ENCODE results near the gene STK17A.
"Not testable (repeated sequence)": the region's sequence is repeated elsewhere in the genome, so short reads cannot be mapped to it uniquely, and the experiment has no call there.

The STK17A gene

GRCh38 chr7:43596426-43596825, 13.5 kb downstream of the STK17A start:
- not testable (repeated sequence) for ATAC-seq, DNase-seq

DNA sequence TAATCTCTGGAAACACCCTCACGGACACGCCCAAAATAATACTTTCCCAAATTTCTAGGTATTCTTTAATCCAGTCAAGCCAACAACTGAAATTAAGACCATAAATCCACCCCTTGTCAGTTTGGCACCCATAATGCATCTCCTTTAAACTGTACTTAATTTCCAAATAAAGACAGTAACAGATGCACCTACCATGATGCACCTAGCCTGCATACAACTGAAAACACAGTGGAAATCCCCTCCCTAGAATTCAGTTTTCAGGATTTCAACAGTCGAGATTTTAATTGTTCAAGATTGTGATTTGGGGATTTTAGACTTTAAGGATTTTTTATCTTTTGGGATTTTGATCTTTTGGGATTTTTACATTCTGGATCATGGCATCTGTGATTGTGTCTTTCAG, 17.1 kb downstream of the STK17A start:
- no peak for DNase-seq
- no peak for ATAC-seq

GRCh38 chr7:43602256-43602655, 19.3 kb downstream of the STK17A start:
- DNase-seq (no peak), ATAC-seq (no peak)

GRCh38 chr7:43604251-43604650, 21.3 kb downstream of the STK17A start:
- DNase-seq (no peak), ATAC-seq (no peak)

- no peak for ATAC-seq
Measured at GRCh38 chr7:43609097-43609496, 26.2 kb downstream of the STK17A start.

DNA sequence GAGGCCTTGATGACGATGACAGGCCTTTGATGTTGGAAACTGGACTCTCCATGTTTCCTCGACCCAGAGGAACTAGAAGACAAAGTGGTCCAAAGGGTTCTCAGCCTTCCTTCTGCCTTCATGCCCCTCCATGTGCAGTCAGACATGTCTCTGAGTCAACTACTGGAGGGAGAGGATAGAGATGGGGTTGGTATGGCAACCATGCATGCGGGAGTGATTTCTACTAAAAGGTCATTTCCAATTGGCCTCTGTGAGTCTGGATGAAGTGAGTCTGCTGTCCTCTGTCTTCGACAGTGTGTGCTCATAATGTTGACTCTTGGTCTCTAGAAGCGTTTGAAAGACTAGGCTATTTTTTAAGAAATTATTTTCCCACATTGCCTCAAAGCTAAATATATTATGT, 29.2 kb downstream of the STK17A start:
- no peak for DNase-seq
- peak; percentile 66 for ATAC-seq

More at GRCh38 chr7:43609097-43609496, 26.2 kb downstream of the STK17A start:
- DNase-seq: no peak

DNA sequence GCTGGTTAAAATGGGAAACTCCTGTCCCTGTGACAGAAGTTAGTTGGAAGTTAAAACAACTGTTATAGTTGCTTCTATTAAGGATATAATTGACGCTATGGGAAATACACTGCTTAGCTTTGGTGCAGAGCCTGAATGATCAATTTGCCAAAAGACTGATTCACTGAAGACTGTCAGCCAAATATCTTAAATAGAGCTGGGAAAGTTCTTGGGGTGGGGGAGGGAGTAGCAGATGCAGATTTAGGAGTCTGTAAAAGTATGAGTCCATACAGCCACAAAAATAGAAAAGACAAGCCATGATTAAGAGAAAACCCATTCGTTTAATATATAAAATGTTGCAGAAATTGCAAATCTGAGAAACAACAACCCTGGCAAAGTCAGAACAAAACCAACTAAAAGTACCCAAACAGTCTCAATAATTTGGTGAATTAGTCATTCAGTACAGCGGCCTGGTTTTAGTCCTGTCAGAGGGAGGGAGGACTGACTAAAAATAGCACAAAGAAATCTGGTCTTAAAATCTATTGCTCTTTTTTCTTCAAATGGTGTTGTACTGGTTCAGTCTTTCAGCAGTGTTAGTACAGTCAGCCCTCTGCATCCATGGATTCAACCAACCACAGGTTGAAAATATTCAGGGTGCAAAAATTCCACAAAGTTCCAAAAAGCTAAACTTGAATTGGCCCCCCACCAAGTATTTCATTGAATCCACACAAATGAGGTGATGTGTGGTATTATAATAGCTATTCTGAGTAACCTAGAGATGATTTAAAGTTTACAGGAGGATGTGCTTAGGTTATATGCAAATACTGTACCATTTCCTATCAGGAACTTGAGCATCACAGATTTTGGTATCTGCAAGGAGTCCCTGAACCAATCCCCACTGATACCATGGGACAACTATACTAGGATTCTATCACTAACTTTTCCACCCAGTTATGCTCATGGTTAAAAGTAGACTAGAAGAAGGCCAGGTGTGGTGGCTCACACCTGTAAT, 30.0 kb downstream of the STK17A start:
- DNase-seq (no peak), ATAC-seq (peak; percentile 87)

DNA sequence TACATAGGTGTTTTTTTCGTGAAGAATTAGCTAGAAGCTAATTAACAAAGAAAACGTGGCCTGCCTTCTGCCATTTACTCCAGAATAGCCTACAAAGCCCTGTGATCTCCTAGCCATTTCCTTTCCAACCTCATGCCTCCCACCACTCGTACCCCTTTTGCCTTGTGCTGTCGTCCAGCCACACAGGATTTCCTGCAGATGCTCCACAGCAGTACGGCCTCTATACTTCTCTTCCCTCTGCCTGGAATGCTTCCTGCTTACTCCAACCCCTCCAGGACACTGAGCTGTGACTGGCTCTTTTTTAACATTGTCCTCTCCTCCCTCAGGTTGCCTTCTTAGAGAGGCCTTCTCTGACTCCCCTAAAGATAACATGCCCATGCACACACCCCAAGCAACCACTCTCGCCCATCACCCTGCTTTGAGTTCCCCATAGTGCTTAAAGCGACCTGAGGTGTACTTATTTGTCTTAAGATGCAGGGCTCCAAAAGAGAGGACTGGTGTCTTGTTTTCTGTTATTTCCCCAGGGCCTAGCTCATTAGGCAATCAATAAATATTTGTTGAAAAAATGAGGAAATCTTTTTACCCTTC, 32.7 kb downstream of the STK17A start:
- DNase-seq: no peak
- no peak for ATAC-seq

DNA sequence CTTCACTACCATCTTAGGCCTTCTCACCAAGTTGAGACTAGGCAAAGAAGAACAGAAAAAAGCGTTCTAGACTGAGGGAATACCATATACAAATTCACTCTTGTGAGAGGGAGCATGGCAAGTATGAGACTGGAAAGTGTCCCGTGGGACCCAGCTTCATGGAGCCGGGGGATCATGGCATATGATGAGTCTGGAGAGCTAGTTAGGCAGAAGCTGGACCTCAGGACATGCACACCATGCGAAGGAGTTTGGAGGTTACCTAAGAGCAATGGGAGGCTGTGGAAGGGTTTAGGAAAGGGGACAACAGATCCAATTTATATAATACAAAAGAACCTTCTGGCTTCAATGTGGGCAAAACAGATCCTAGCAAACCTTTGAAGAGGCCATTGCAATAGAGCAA, 34.1 kb downstream of the STK17A start:
- ATAC-seq (no peak), DNase-seq (no peak)

- no peak for ATAC-seq
- DNase-seq: no peak
Measured at GRCh38 chr7:43618073-43618472, 35.2 kb downstream of the STK17A start.

- ATAC-seq (no peak), DNase-seq (no peak)
Measured at GRCh38 chr7:43619213-43620012, 36.5 kb downstream of the STK17A start.

DNA sequence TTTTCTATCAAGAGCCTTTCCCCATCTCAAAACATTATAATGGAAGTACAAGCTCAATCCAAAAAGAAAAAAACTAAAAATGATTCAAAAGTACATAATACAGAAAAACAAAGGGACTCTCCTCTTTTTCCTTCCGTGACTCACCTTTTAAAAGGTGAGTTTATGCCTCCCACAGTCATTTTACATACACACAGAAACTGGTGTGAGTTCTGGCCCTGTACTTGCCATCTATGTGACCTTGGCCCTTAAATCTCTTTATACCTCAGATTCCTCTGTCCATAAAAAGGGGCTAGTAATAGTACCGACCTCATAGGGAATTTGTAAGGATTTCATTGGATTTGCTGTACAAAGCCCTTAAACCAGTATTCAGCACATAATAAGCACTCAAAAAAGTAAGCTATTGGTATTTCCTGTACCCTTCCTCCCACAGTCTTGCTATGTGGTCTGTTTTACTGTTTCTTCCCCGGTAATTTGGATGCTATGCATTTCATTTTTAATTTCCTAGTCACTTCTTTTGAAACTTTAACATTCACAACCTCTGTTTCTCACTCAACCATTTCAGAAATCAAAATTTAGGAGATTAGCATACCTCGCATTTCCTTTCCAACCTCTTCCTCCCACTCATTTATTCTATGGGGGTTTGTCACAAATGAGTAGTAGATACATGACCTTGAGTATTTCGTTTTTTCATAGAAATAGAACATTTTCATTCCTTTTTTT, 39.0 kb downstream of the STK17A start:
- ATAC-seq (peak; percentile 67), DNase-seq (no peak)

GRCh38 chr7:43624156-43624555, 41.2 kb downstream of the STK17A start:
- ATAC-seq (no peak), DNase-seq (no peak)

DNA sequence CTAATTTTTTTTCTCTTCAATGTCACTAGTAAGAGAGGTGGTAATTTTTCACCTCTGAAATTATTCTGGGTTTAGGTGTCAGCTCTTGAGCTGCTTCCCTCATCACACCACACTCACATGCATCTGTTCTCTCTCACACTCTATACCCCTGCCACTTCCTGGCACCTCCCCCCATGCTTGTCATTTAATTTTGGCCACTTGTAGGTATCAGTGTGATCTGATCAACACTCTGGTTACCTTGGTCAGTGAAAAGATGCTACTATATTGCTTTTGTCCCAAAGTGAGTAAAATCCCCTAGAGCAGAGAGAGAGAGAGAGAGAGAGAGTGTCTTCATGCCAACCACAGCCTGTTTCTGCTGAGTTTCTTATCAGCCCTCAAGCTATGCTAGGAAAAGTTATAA, 42.5 kb downstream of the STK17A start:
- peak; percentile 47 for DNase-seq

DNA sequence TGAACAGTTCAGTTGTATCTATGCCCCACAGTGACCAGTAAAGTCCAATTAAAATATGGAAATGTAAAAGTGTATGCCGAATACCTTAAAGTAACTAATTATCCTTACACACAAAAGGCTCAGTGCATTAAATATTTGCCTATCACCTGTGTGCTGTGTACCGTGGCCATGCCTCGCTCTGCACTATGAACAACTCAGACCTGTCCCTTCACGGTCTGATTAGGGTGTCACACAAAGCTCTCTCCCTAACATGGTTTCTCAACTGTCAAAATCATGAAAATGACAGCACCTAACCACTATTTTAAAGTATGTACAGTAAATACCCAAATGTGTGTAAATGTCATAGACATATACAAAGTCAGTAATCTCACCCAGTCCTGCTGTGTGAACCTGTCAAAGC, 43.1 kb downstream of the STK17A start:
- DNase-seq: no peak
- peak; percentile 8 for ATAC-seq

More for the DNA sequence above, 42.5 kb downstream of the STK17A start:
- peak; percentile 70 for ATAC-seq

DNA sequence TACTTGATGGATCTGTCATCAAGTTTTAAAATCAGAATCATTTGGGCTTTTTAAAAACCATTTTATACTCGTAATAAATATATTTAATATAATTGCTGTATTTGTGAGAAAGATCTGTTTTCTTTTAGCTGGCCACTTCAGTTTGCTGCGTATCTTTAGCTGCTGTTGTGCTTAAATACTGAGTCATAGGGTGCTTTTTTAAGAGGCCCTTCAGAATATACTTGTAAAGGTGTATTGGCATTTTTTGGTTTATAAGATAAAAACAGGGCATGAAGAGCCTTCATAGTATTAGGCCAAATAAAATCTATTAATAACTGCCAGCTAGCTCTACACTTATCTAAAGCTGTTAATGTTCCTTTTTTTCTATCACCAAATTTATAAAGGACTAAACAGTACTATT, 43.8 kb downstream of the STK17A start:
- ATAC-seq (no peak), DNase-seq (no peak)

GRCh38 chr7:43627798-43628197, 44.9 kb downstream of the STK17A start:
- not testable (repeated sequence) for DNase-seq, ATAC-seq

DNA sequence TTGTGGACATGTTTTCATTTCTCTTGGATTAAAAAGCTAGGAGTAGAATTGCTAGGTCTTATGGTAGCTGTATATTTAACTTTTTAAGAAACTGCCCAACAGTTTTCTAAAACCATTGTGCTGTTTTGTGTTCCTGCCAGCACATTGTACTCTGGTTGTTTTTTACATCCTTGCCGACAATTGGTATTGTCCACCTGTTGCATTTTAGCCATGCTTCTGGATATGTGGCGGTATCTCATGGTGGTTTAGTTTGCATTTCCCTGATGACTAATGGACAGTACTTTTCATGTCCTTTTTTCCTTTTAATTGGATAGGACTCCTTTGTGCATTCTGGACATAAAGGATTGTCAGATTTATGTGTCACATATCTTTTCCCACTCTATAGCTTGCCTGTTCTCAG, 45.5 kb downstream of the STK17A start:
- ATAC-seq (no peak), DNase-seq (no peak)

DNA sequence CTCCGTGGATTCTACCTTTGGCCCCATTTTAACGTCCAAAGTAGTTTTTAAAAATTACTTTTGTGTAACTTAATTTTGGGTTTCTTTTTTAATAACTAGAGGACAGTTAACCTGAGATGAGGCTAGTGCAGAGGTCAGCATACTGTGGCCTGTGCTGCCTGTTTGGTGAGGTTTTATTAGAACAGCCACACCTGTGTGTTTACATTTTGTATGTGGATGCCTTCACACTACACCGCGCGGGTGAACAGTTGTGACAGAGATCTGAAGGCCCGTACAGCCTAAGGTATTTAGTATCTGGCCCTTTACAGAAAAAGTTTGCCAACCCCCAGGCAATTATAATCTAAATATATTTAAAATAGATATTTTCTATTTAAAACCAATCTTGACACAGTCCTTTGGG, 46.9 kb downstream of the STK17A start:
- ATAC-seq: no peak
- DNase-seq: no peak

GRCh38 chr7:43630482-43630881, 47.6 kb downstream of the STK17A start:
- no peak for ATAC-seq
- no peak for DNase-seq

DNA sequence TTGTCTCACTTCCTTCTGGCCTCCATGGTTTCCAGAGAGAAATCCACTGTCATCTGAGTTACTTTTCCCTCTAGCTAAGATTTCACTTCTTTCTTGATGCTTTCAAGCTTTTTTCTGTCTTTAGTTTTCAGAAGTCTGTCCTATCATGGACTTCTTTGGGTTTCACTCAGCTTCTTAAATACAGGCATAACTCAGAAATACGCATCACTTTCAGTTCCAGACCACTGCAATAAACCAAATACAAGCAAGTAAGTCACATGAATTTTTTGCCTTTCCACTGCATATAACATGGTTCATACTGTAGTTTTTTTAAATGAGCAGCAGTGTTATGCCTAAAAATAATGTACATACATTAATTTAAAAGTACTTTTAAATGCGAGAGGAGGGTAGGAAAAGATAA, 48.7 kb downstream of the STK17A start:
- DNase-seq (no peak), ATAC-seq (peak; percentile 53)

DNA sequence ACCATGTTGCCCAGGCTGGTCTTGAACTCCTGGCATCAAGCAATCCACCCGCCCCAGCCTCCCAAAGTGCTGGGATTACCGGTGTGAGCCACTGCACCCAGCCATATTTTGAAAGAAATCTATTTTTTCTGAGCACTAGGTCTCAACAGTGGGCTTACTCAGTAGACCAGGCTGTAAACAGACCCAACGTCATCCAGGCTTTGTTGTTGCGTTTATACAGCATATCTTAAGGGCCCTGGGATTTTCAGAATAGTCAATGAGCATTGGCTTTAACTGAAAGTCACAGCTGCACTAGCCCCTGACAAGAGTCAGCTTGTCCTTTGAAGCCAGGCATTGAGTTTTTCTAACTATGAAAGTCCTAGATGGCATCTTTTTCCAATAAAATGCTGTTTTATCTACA, 49.8 kb downstream of the STK17A start:
- ATAC-seq (no peak), DNase-seq (no peak)
